ENCODE data around the gene ZNF644.
"Not testable (repeated sequence)": the region's sequence is repeated elsewhere in the genome, so short reads cannot be mapped to it uniquely, and the experiment has no call there.

The ZNF644 gene

GRCh38 chr1:90952906-90953305 lies 68.9 kb downstream of the ZNF644 start:
- Histone ChIP-seq H3K27me3 (replicated peaks; ENCODE audit: control insufficient read depth, insufficient read depth, low read length) (no peaks in the 10 kb centered on the region), H3K4me3 (ENCODE audit: low read length) (no peak overlapping the region), H3K9ac (ENCODE audit: low read length) (no peak overlapping the region), H3K36me3 (ENCODE audit: control insufficient read depth, insufficient read depth, low read length, severe bottlenecking) (peaks cover 9% of the 10 kb centered on the region), H3K9me3 (ENCODE audit: control insufficient read depth, low read length) (no peaks in the 10 kb centered on the region), H3K4me1 (ENCODE audit: control insufficient read depth, insufficient read depth, low read length) (peaks cover 9% of the 10 kb centered on the region)
- DNase-seq (ENCODE audit: low read depth): no peak

- H3K27me3 ChIP-seq (replicated peaks; ENCODE audit: control insufficient read depth, insufficient read depth, low read length): no peaks in the 10 kb centered on the region
- no peaks in the 10 kb centered on the region for H3K4me1 ChIP-seq (ENCODE audit: control insufficient read depth, insufficient read depth, low read length)
- DNase-seq (ENCODE audit: low read depth): no peak
- peaks cover 9% of the 10 kb centered on the region for H3K36me3 ChIP-seq (ENCODE audit: control insufficient read depth, insufficient read depth, low read length, severe bottlenecking)
- H3K4me3 ChIP-seq (ENCODE audit: low read length): no peak overlapping the region
- H3K9ac ChIP-seq (ENCODE audit: low read length): no peak overlapping the region
- no peaks in the 10 kb centered on the region for H3K9me3 ChIP-seq (ENCODE audit: control insufficient read depth, low read length)
These were observed 70.8 kb downstream of the ZNF644 start for GRCh38 chr1:90951009-90951408.

GRCh38 chr1:90948301-90948700 lies 73.5 kb downstream of the ZNF644 start:
- no peak overlapping the region for H3K9ac ChIP-seq (ENCODE audit: low read length)
- DNase-seq (ENCODE audit: low read depth): no peak
- H3K4me1 ChIP-seq (ENCODE audit: control insufficient read depth, insufficient read depth, low read length): no peaks in the 10 kb centered on the region
- H3K36me3 ChIP-seq (ENCODE audit: control insufficient read depth, insufficient read depth, low read length, severe bottlenecking): peaks cover 3% of the 10 kb centered on the region
- no peaks in the 10 kb centered on the region for H3K27me3 ChIP-seq (replicated peaks; ENCODE audit: control insufficient read depth, insufficient read depth, low read length)
- no peaks in the 10 kb centered on the region for H3K9me3 ChIP-seq (ENCODE audit: control insufficient read depth, low read length)
- H3K4me3 ChIP-seq (ENCODE audit: low read length): no peak overlapping the region

- Histone ChIP-seq H3K4me1 (ENCODE audit: control insufficient read depth, insufficient read depth, low read length) (no peaks in the 10 kb centered on the region), H3K9me3 (ENCODE audit: control insufficient read depth, low read length) (no peaks in the 10 kb centered on the region), H3K36me3 (ENCODE audit: control insufficient read depth, insufficient read depth, low read length, severe bottlenecking) (peaks cover 3% of the 10 kb centered on the region), H3K4me3 (ENCODE audit: low read length) (no peak overlapping the region), H3K27me3 (replicated peaks; ENCODE audit: control insufficient read depth, insufficient read depth, low read length) (no peaks in the 10 kb centered on the region), H3K9ac (ENCODE audit: low read length) (no peak overlapping the region)
- DNase-seq (ENCODE audit: low read depth): no peak
These were observed 75.2 kb downstream of the ZNF644 start for GRCh38 chr1:90946630-90947029.

- Histone ChIP-seq H3K4me1 (ENCODE audit: control insufficient read depth, insufficient read depth, low read length) (no peaks in the 10 kb centered on the region), H3K36me3 (ENCODE audit: control insufficient read depth, insufficient read depth, low read length, severe bottlenecking) (peaks cover 11% of the 10 kb centered on the region), H3K9ac (ENCODE audit: low read length) (no peak overlapping the region), H3K4me3 (ENCODE audit: low read length) (no peak overlapping the region), H3K27me3 (replicated peaks; ENCODE audit: control insufficient read depth, insufficient read depth, low read length) (no peaks in the 10 kb centered on the region), H3K9me3 (ENCODE audit: control insufficient read depth, low read length) (no peaks in the 10 kb centered on the region)
- no peak for DNase-seq (ENCODE audit: low read depth)
These were observed 76.5 kb downstream of the ZNF644 start for GRCh38 chr1:90945287-90945686.

GRCh38 chr1:90943966-90944365 lies 77.9 kb downstream of the ZNF644 start:
- H3K9me3 ChIP-seq (ENCODE audit: control insufficient read depth, low read length): no peaks in the 10 kb centered on the region
- H3K9ac ChIP-seq (ENCODE audit: low read length): no peak overlapping the region
- H3K4me1 ChIP-seq (ENCODE audit: control insufficient read depth, insufficient read depth, low read length): no peaks in the 10 kb centered on the region
- H3K27me3 ChIP-seq (replicated peaks; ENCODE audit: control insufficient read depth, insufficient read depth, low read length): no peaks in the 10 kb centered on the region
- H3K36me3 ChIP-seq (ENCODE audit: control insufficient read depth, insufficient read depth, low read length, severe bottlenecking): peaks cover 24% of the 10 kb centered on the region
- DNase-seq (ENCODE audit: low read depth): no peak
- H3K4me3 ChIP-seq (ENCODE audit: low read length): no peak overlapping the region

- no peaks in the 10 kb centered on the region for H3K9me3 ChIP-seq (ENCODE audit: control insufficient read depth, low read length)
- H3K36me3 ChIP-seq (ENCODE audit: control insufficient read depth, insufficient read depth, low read length, severe bottlenecking): peaks cover 44% of the 10 kb centered on the region
- H3K27me3 ChIP-seq (replicated peaks; ENCODE audit: control insufficient read depth, insufficient read depth, low read length): no peaks in the 10 kb centered on the region
- H3K4me3 ChIP-seq (ENCODE audit: low read length): no peak overlapping the region
- no peak overlapping the region for H3K9ac ChIP-seq (ENCODE audit: low read length)
- H3K4me1 ChIP-seq (ENCODE audit: control insufficient read depth, insufficient read depth, low read length): no peaks in the 10 kb centered on the region
- no peak for DNase-seq (ENCODE audit: low read depth)
These were observed 81.1 kb downstream of the ZNF644 start for GRCh38 chr1:90940746-90941145.

- Histone ChIP-seq H3K4me1 (ENCODE audit: control insufficient read depth, insufficient read depth, low read length) (no peaks in the 10 kb centered on the region), H3K9me3 (ENCODE audit: control insufficient read depth, low read length) (no peaks in the 10 kb centered on the region), H3K27me3 (replicated peaks; ENCODE audit: control insufficient read depth, insufficient read depth, low read length) (no peaks in the 10 kb centered on the region), H3K4me3 (ENCODE audit: low read length) (no peak overlapping the region), H3K9ac (ENCODE audit: low read length) (no peak overlapping the region), H3K36me3 (ENCODE audit: control insufficient read depth, insufficient read depth, low read length, severe bottlenecking) (peaks cover 52% of the 10 kb centered on the region)
- no peak for DNase-seq (ENCODE audit: low read depth)
These were observed 85.1 kb downstream of the ZNF644 start for GRCh38 chr1:90936731-90937130.

GRCh38 chr1:90936061-90936460 lies 85.8 kb downstream of the ZNF644 start:
- peaks cover 52% of the 10 kb centered on the region for H3K36me3 ChIP-seq (ENCODE audit: control insufficient read depth, insufficient read depth, low read length, severe bottlenecking)
- no peak for DNase-seq (ENCODE audit: low read depth)
- no peak overlapping the region for H3K4me3 ChIP-seq (ENCODE audit: low read length)
- no peak overlapping the region for H3K9ac ChIP-seq (ENCODE audit: low read length)
- no peaks in the 10 kb centered on the region for H3K9me3 ChIP-seq (ENCODE audit: control insufficient read depth, low read length)
- H3K27me3 ChIP-seq (replicated peaks; ENCODE audit: control insufficient read depth, insufficient read depth, low read length): no peaks in the 10 kb centered on the region
- H3K4me1 ChIP-seq (ENCODE audit: control insufficient read depth, insufficient read depth, low read length): no peaks in the 10 kb centered on the region

GRCh38 chr1:90928231-90928630 lies 93.6 kb downstream of the ZNF644 start:
- not testable (repeated sequence) for H3K36me3 ChIP-seq (ENCODE audit: control insufficient read depth, insufficient read depth, low read length, severe bottlenecking); H3K9me3 ChIP-seq (ENCODE audit: control insufficient read depth, low read length); DNase-seq (ENCODE audit: low read depth); H3K9ac ChIP-seq (ENCODE audit: low read length); H3K4me3 ChIP-seq (ENCODE audit: low read length); H3K27me3 ChIP-seq (replicated peaks; ENCODE audit: control insufficient read depth, insufficient read depth, low read length)
- peaks cover 21% of the 10 kb centered on the region for H3K4me1 ChIP-seq (ENCODE audit: control insufficient read depth, insufficient read depth, low read length)

GRCh38 chr1:90927674-90928073 lies 94.2 kb downstream of the ZNF644 start:
- not testable (repeated sequence) for H3K9me3 ChIP-seq (ENCODE audit: control insufficient read depth, low read length); H3K9ac ChIP-seq (ENCODE audit: low read length); DNase-seq (ENCODE audit: low read depth); H3K27me3 ChIP-seq (replicated peaks; ENCODE audit: control insufficient read depth, insufficient read depth, low read length); H3K4me3 ChIP-seq (ENCODE audit: low read length); H3K36me3 ChIP-seq (ENCODE audit: control insufficient read depth, insufficient read depth, low read length, severe bottlenecking)
- peaks cover 27% of the 10 kb centered on the region for H3K4me1 ChIP-seq (ENCODE audit: control insufficient read depth, insufficient read depth, low read length)

GRCh38 chr1:90926971-90927370 lies 94.9 kb downstream of the ZNF644 start:
- no peak overlapping the region for H3K4me3 ChIP-seq (ENCODE audit: low read length)
- no peak for DNase-seq (ENCODE audit: low read depth)
- H3K9me3 ChIP-seq (ENCODE audit: control insufficient read depth, low read length): no peaks in the 10 kb centered on the region
- H3K36me3 ChIP-seq (ENCODE audit: control insufficient read depth, insufficient read depth, low read length, severe bottlenecking): no peaks in the 10 kb centered on the region
- H3K4me1 ChIP-seq (ENCODE audit: control insufficient read depth, insufficient read depth, low read length): peaks cover 34% of the 10 kb centered on the region
- no peak overlapping the region for H3K9ac ChIP-seq (ENCODE audit: low read length)
- H3K27me3 ChIP-seq (replicated peaks; ENCODE audit: control insufficient read depth, insufficient read depth, low read length): no peaks in the 10 kb centered on the region

All from adipocyte (in vitro differentiated cells).